Right ventricle myocardium superior (tissue), 1 donor: ENCODE results near the gene DNAH14. TPM values are rescaled to one million over a fixed set of nuclear protein-coding genes. Genes with fewer than 3 reads are reported as not detected.
"Not testable (repeated sequence)": the region's sequence is repeated elsewhere in the genome, so short reads cannot be mapped to it uniquely, and the experiment has no call there.

Experiments used
- ATAC-seq: fragments of 200-7000 bp; cut with Tn5 transposase; one replicate; pipeline ENCODE4 v1.9.1; 2020; ENCODE audit warnings: mild to moderate bottlenecking; ENCODE audit not compliant: poor library complexity
- DNase-seq: peaks from one replicate; pipeline ENCODE4 v3.0.0-alpha.2; 2020
- intact Hi-C: fragments of 100-400 bp; cut with DNase I; formaldehyde crosslinking; loops from one replicate; pipeline ENCODE4 v1.11.2; 2022
- total RNA-seq: library from RNA; stranded (reverse); fragmentation: NEBNext Ultra II Directional; extraction: Animal tissue kit (Norgen Biotek cat#: 25700); gene quantifications from one replicate; pipeline ENCODE4 v1.2.1, GENCODE V29; 2021
- donor health status: DM: no; HTN: yes; CAD: no; lungs with severe emphysema.

DNAH14 gene
- total RNA-seq, 1 donor from 2014 or later, result 5.6 TPM

GRCh38 chr1:225299624-225300023, 370.1 kb downstream of the DNAH14 start:
- ATAC-seq, result no peak
- intact Hi-C loops, result no loop called here
- no peak for DNase-seq

GRCh38 chr1:225300381-225300780, 370.9 kb downstream of the DNAH14 start:
- intact Hi-C loops, result no loop called here
- ATAC-seq (no peak), DNase-seq (no peak)

- DNase-seq (no peak), ATAC-seq (no peak)
- intact Hi-C loops, result no loop called here
Observed at GRCh38 chr1:225304996-225305395, 375.5 kb downstream of the DNAH14 start.

GRCh38 chr1:225310544-225310943, 381.1 kb downstream of the DNAH14 start:
- not testable (repeated sequence) for ATAC-seq

GRCh38 chr1:225318706-225319575, 389.5 kb downstream of the DNAH14 start:
- peak; percentile 81 for ATAC-seq
- no peak for DNase-seq
- intact Hi-C loops, result loop anchor here (5.0 kb wide), 1 partner anchor 658 kb away; no protein-coding TSS in a partner anchor

More at GRCh38 chr1:225310544-225310943, 381.1 kb downstream of the DNAH14 start:
- DNase-seq, intact Hi-C loops: not testable (repeated sequence)

- intact Hi-C loops, result loop anchor here (5.0 kb wide), 1 partner anchor 657 kb away; no protein-coding TSS in a partner anchor
- no peak for DNase-seq
- no peak for ATAC-seq
Observed at GRCh38 chr1:225319871-225320270, 390.4 kb downstream of the DNAH14 start.

- intact Hi-C loops, result no loop called here
- ATAC-seq (no peak), DNase-seq (no peak)
Observed at GRCh38 chr1:225321784-225322183, 392.3 kb downstream of the DNAH14 start.

- no peak for DNase-seq
- ATAC-seq, result no peak
- intact Hi-C loops, result no loop called here
Observed at GRCh38 chr1:225329041-225329440, 399.6 kb downstream of the DNAH14 start.

GRCh38 chr1:225329996-225330395, 400.5 kb downstream of the DNAH14 start:
- ATAC-seq, intact Hi-C loops: not testable (repeated sequence)

GRCh38 chr1:225332686-225333085, 403.2 kb downstream of the DNAH14 start:
- DNase-seq, result no peak
- intact Hi-C loops, result no loop called here
- no peak for ATAC-seq

More at GRCh38 chr1:225329996-225330395, 400.5 kb downstream of the DNAH14 start:
- not testable (repeated sequence) for DNase-seq

- ATAC-seq, intact Hi-C loops: not testable (repeated sequence)
Observed at GRCh38 chr1:225335098-225335778, 405.8 kb downstream of the DNAH14 start.

GRCh38 chr1:225338545-225338944, 409.1 kb downstream of the DNAH14 start:
- no peak for DNase-seq

More at GRCh38 chr1:225335098-225335778, 405.8 kb downstream of the DNAH14 start:
- DNase-seq, result not testable (repeated sequence)

GRCh38 chr1:225341642-225342041, 412.2 kb downstream of the DNAH14 start:
- ATAC-seq, result no peak
- no peak for DNase-seq
- intact Hi-C loops, result no loop called here

More at GRCh38 chr1:225338545-225338944, 409.1 kb downstream of the DNAH14 start:
- no peak for ATAC-seq
- intact Hi-C loops, result no loop called here

- intact Hi-C loops, result no loop called here
- ATAC-seq (no peak), DNase-seq (no peak)
Observed at GRCh38 chr1:225342695-225343094, 413.2 kb downstream of the DNAH14 start.

- DNase-seq (no peak), ATAC-seq (no peak)
- intact Hi-C loops, result no loop called here
Observed at GRCh38 chr1:225343618-225344017, 414.1 kb downstream of the DNAH14 start.

- DNase-seq, result no peak
- intact Hi-C loops, result no loop called here
- no peak for ATAC-seq
Observed at GRCh38 chr1:225347123-225347683, 417.7 kb downstream of the DNAH14 start.

- DNase-seq (no peak), ATAC-seq (no peak)
- intact Hi-C loops, result no loop called here
Observed at GRCh38 chr1:225348400-225348799, 418.9 kb downstream of the DNAH14 start.

GRCh38 chr1:225349826-225350225, 420.4 kb downstream of the DNAH14 start:
- ATAC-seq, result no peak
- intact Hi-C loops, result no loop called here
- no peak for DNase-seq

- ATAC-seq (no peak), DNase-seq (no peak)
- intact Hi-C loops, result no loop called here
Observed at GRCh38 chr1:225350872-225351271, 421.4 kb downstream of the DNAH14 start.
